Measurements from ENCODE around the gene STK32A.

GRCh38 chr5:147287110-147287509 lies 52.3 kb downstream of the STK32A start:
- TF ChIP-seq POLR2A (IDR thresholded peaks at IDR 0.05) (no peak), CTCF (IDR thresholded peaks at IDR 0.05) (no peak)

Measured in thyroid gland (tissue), 4 donors.